ENCODE measurements around the gene SIRT5. TPM values are rescaled to one million over a fixed set of nuclear protein-coding genes. Genes with fewer than 3 reads are reported as not detected.

Gene SIRT5
- total RNA-seq, 1 experiment from 2014 or later: 14.3 TPM

DNA sequence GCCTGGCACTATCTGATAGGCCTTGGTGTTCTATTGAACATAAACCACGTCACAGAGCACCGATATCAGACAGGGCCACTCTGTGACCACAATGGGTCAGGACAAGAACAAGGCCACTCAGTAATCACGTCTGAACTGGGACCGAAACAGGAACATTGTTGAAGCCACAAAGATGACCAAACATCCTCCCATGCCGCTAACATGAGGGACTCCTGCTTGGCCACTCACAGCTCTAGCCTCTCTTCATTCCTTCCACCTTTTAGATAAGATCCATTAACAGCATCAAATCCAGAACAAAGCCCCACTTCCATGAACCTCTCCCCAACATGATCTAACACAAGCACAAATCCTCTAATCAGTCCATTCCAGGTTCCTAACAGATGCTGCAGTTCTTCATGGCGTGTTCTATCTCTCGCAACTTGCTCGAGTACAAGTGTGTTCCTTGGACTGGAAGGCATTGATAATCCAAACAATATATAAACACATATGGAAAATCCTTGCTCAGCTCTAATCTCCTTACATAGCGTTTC is 7.4 kb downstream of the SIRT5 start:
- 100% methylated on average over 1 of the region's 9 CpGs for WGBS (ENCODE audit: extremely low coverage, insufficient read length, low lambda C conversion rate)
- H3K9me3 ChIP-seq (ENCODE audit: control insufficient read depth, low read depth, low read length): no peaks in the 10 kb centered on the region
- Mint-ChIP-seq H3K4me3 (no peak overlapping the region), H3K36me3 (ENCODE audit: insufficient read depth in 1 of 3, low read depth in 3 of 3) (peaks cover 11 to 45% (median 43%) of the 10 kb centered on the region in 3 experiments; a peak in 6 of 7 replicates), H3K4me1 (peaks cover 0 to 4% of the 10 kb centered on the region in 2 experiments; a peak in 1 of 4 replicates), H3K27ac (no peak overlapping the region), H3K27me3 (ENCODE audit: low read depth) (no peaks in the 10 kb centered on the region), H3K9me3 (peaks cover 4% of the 10 kb centered on the region in 2 experiments; a peak in 2 of 5 replicates)
- no peak overlapping the region for H3T11ph ChIP-seq (ENCODE audit: low read length)
- no peak overlapping the region for H2BK5ac ChIP-seq (ENCODE audit: insufficient read length, low read length)
- no peak overlapping the region for H3K9ac ChIP-seq (ENCODE audit: extremely low read depth, insufficient read length, low read length)
- no peak overlapping the region for H3K4ac ChIP-seq (ENCODE audit: low read depth, low read length)
- no peaks in the 10 kb centered on the region for H3K79me1 ChIP-seq (ENCODE audit: insufficient read depth, low read depth, low read length, poor library complexity, severe bottlenecking)
- H4K8ac ChIP-seq (replicated peaks; ENCODE audit: insufficient read length, low read depth, low read length): no peak overlapping the region
- TF ChIP-seq, protein P1, sequence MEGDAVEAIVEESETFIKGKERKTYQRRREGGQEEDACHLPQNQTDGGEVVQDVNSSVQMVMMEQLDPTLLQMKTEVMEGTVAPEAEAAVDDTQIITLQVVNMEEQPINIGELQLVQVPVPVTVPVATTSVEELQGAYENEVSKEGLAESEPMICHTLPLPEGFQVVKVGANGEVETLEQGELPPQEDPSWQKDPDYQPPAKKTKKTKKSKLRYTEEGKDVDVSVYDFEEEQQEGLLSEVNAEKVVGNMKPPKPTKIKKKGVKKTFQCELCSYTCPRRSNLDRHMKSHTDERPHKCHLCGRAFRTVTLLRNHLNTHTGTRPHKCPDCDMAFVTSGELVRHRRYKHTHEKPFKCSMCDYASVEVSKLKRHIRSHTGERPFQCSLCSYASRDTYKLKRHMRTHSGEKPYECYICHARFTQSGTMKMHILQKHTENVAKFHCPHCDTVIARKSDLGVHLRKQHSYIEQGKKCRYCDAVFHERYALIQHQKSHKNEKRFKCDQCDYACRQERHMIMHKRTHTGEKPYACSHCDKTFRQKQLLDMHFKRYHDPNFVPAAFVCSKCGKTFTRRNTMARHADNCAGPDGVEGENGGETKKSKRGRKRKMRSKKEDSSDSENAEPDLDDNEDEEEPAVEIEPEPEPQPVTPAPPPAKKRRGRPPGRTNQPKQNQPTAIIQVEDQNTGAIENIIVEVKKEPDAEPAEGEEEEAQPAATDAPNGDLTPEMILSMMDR (conservative IDR thresholded peaks at IDR 0.05): no peak
- no peak overlapping the region for H3K18ac ChIP-seq (ENCODE audit: insufficient read length, low read depth, low read length)
- H2BK20ac ChIP-seq (ENCODE audit: low read depth, low read length, poor library complexity, severe bottlenecking): no peak overlapping the region
- H3K27ac ChIP-seq (ENCODE audit: insufficient read length, low read depth, low read length): no peak overlapping the region
- no peak overlapping the region for H4K5ac ChIP-seq (ENCODE audit: insufficient read length, low read depth, low read length)
- H4K91ac ChIP-seq (ENCODE audit: insufficient read length, low read depth, low read length): no peak overlapping the region
- H3K27me3 ChIP-seq (ENCODE audit: insufficient read depth, low read length): no peaks in the 10 kb centered on the region
- H2BK12ac ChIP-seq (ENCODE audit: insufficient read length, low read depth, low read length): no peak overlapping the region
- no peaks in the 10 kb centered on the region for H3K4me1 ChIP-seq (ENCODE audit: insufficient read depth, low read length)
- H2BK15ac ChIP-seq (ENCODE audit: low read depth, low read length): no peak overlapping the region
- no peak for DNase-seq
- H3K56ac ChIP-seq (ENCODE audit: insufficient read length, low read depth, low read length): no peak overlapping the region
- H3K79me2 ChIP-seq (ENCODE audit: insufficient read depth, low read length): no peaks in the 10 kb centered on the region
- H3K14ac ChIP-seq (ENCODE audit: insufficient read depth, low read length): no peak overlapping the region
- H3K4me2 ChIP-seq (ENCODE audit: insufficient read depth, insufficient read length, low read length): no peak overlapping the region
- no peaks in the 10 kb centered on the region for H3K23me2 ChIP-seq (ENCODE audit: insufficient read length, low read depth, low read length, poor library complexity, severe bottlenecking)
- H2AFZ ChIP-seq (ENCODE audit: low read length): no peak overlapping the region
- no peaks in the 10 kb centered on the region for H4K20me1 ChIP-seq (ENCODE audit: control insufficient read depth, insufficient read depth, insufficient read length)
- H2AK5ac ChIP-seq (ENCODE audit: insufficient read length, low read length): no peak overlapping the region
- H3K23ac ChIP-seq (ENCODE audit: insufficient read length, low read depth, low read length): no peak overlapping the region
- no peak overlapping the region for H2BK120ac ChIP-seq (ENCODE audit: low read depth, low read length, poor library complexity, severe bottlenecking)
